ENCODE measurements around the gene PADI6. TPM values are rescaled to one million over a fixed set of nuclear protein-coding genes. Genes with fewer than 3 reads are reported as not detected.

PADI6 gene
- total RNA-seq, 2 experiments from 2014 or later = not detected

DNA sequence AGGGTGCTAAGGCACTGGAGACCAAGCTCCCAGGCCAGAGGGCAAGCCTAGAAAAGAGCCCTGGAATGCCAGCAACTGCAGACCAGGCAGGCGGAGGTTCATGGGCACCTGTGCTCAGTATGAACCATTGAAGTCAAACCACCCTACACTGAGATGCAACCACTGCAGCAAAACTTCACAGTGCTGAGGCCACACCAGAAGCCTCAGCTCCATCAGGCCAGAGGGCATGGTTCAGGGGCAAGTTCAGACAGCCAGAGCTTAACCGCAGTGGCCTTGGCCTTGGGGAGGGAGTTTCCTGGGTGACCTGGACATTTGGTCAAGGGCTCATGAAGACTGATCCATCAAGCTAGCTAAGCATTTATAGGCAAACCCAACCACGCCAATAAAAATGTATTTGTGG is 60.4 kb downstream of the PADI6 start:
- DNase-seq = no peak
- Mint-ChIP-seq H3K4me3 (peak overlapping the region; percentile 7), H3K4me1 (peaks cover 53% of the 10 kb centered on the region), H3K36me3 (peaks cover 65% of the 10 kb centered on the region), H3K27me3 (no peaks in the 10 kb centered on the region), H3K9me3 (no peaks in the 10 kb centered on the region), H3K27ac (no peak overlapping the region)

DNA sequence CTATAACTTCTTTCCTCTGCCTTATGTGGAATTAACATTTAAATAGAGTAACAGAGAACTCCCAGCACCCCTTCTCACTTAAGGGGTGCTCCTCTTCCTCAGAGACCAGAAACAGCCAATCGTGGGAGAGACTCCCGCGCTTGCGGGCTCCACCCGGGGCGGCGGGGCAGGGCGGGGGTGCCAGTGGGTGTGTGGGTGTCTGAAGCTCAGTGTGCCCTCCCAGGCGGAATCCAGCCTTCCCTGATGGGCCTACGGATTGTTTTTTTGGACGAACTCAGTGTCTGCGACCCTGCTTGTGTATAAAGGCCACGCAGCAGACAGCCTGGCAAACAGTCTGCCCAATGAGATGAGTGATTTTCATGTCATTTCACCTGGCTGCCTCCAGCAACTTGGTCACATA is 61.3 kb downstream of the PADI6 start:
- no peak for DNase-seq
- Mint-ChIP-seq H3K36me3 (peaks cover 65% of the 10 kb centered on the region), H3K4me3 (no peak overlapping the region), H3K4me1 (peaks cover 53% of the 10 kb centered on the region), H3K27me3 (no peaks in the 10 kb centered on the region), H3K27ac (no peak overlapping the region), H3K9me3 (no peaks in the 10 kb centered on the region)

DNA sequence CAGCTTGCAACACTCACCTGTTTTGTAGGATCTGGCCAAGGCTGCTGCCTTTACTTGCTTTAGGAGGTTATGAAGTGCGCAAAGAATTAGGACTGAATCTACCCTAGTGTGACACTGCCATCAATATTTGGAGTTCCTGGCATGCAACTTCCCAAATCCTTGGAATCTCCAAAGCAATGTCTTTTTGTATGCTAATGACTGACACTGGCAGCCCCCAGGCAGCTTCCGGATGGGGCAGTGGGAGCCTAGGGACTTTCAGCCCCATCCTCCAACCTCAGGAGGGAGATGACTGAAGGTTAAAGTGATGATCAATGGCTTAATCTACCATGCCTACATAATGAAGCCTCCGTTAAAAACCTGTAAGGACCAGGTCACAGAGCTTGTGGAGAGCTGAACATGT is 62.0 kb downstream of the PADI6 start:
- no peaks in the 10 kb centered on the region for H3K27me3 Mint-ChIP-seq
- H3K27ac Mint-ChIP-seq = peak overlapping the region; percentile 54
- H3K9me3 Mint-ChIP-seq = no peaks in the 10 kb centered on the region
- peaks cover 53% of the 10 kb centered on the region for H3K4me1 Mint-ChIP-seq
- peaks cover 65% of the 10 kb centered on the region for H3K36me3 Mint-ChIP-seq
- H3K4me3 Mint-ChIP-seq = no peak overlapping the region
- DNase-seq = no peak

DNA sequence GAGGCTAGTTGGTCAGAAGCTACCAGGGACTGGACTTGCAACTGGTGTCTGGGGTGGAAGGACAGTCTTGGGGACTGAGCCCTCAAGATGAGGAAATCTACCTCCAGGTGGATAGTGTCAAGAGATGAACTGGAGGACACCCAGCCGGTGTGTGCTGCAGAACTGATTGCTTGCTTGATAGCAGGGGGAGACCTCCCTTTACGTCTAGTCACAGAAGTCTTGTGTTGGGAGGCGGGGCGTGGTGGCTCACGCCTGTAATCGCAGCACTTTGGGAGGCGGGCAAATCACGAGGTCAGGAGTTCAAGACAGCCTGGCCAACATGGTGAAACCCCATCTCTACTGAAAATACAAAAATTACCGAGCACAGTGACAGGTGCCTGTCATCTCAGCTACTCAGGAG is 62.6 kb downstream of the PADI6 start:
- Mint-ChIP-seq H3K4me3 (peak overlapping the region; percentile 20), H3K9me3 (no peaks in the 10 kb centered on the region), H3K4me1 (peaks cover 49% of the 10 kb centered on the region), H3K27me3 (no peaks in the 10 kb centered on the region), H3K27ac (peak overlapping the region; percentile 75), H3K36me3 (peaks cover 65% of the 10 kb centered on the region)
- DNase-seq = no peak

DNA sequence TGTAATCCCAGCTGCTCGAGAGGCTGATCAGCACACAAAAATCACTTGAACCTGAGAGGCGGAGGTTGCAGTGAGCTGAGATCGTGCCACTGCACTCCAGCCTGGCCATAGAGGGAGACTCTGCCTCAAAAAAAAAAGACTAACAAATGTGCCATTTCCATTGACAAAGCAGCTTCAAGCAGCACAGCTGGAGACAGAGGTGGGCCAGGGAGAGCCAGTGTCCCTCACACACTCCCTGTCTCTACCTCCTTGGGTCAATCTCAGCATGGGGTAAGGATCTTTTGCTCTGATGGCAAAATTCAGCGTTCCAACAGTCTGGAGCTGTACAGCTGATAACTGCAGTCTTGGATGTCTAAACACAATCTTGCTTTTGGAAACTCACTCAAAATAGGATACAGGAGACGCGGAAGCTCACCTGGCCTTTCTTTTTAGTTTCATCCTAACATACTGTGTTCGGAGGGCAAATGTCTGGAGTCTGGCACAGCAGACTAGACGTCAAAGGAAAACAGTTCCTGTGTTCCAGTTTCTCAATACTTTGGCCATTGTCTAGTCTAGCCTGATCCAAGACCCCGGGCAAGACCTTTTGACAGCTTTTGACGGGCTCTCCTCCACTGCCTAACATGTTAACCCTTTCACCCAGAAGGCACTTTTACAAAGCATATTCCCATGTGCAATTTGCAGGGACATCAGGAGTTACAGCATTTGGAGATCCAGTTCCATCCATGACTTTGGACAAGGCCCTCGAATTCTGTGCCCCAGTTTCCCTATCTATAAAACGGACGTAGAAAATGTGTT is 64.6 kb downstream of the PADI6 start:
- no peak for DNase-seq
- Mint-ChIP-seq H3K27me3 (no peaks in the 10 kb centered on the region), H3K9me3 (no peaks in the 10 kb centered on the region), H3K27ac (peak overlapping the region; percentile 77), H3K36me3 (peaks cover 58% of the 10 kb centered on the region), H3K4me1 (peaks cover 61% of the 10 kb centered on the region), H3K4me3 (peak overlapping the region; percentile 79)

- H3K27me3 Mint-ChIP-seq = no peaks in the 10 kb centered on the region
- peaks cover 52% of the 10 kb centered on the region for H3K36me3 Mint-ChIP-seq
- H3K4me3 Mint-ChIP-seq = peak overlapping the region; percentile 79
- peaks cover 62% of the 10 kb centered on the region for H3K4me1 Mint-ChIP-seq
- no peak for DNase-seq
- H3K9me3 Mint-ChIP-seq = no peaks in the 10 kb centered on the region
- peak overlapping the region; percentile 77 for H3K27ac Mint-ChIP-seq
These were observed 65.2 kb downstream of the PADI6 start for GRCh38 chr1:17437260-17437579.

DNA sequence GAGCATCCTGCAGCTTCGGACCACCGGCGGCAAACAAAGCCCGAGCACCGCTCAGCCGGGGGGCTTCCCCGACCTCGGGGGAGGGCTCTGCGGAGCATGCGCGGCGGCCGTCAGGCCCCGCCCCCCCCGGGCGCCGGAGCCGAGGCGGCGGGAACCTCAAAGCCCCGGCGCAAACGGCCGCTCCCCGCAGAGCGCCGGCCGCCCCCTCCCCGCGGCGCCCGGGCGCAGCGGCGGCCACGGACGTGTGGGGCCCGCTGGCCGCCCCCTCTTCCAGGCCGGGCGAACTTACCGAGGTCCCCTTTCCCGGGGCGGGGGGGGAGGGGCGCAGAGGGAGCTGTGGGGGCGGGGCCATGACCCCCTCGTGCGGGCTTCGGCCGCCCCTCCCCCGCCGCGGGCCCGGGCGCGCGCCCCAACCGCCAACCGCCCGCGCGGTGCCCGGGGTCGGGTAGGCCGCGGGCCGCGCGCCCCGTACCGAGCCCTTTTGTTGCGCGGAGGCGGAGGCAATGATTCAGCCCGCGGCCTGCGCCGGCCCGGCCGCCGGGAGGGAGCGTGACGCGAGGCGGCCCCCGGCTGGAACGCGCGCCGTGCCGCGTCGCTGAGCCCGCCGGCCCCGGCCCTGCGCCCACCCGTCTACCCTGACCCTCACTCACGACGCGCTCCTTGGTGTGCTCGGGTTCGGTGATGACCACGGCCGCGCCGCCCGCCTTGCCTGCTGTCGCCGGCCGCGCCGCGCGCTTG is 65.8 kb downstream of the PADI6 start:
- Mint-ChIP-seq H3K27me3 (no peaks in the 10 kb centered on the region), H3K4me1 (peaks cover 57% of the 10 kb centered on the region), H3K27ac (peak overlapping the region; percentile 77), H3K36me3 (peaks cover 47% of the 10 kb centered on the region), H3K9me3 (no peaks in the 10 kb centered on the region), H3K4me3 (peak overlapping the region; percentile 79)
- DNase-seq = peak; percentile 71

GRCh38 chr1:17438318-17439249 is 66.6 kb downstream of the PADI6 start:
- Mint-ChIP-seq H3K27ac (peak overlapping the region; percentile 99), H3K27me3 (no peaks in the 10 kb centered on the region), H3K4me1 (peaks cover 55% of the 10 kb centered on the region), H3K4me3 (peak overlapping the region; percentile 98), H3K9me3 (no peaks in the 10 kb centered on the region), H3K36me3 (peaks cover 41% of the 10 kb centered on the region)
- DNase-seq = peak; percentile 87

DNA sequence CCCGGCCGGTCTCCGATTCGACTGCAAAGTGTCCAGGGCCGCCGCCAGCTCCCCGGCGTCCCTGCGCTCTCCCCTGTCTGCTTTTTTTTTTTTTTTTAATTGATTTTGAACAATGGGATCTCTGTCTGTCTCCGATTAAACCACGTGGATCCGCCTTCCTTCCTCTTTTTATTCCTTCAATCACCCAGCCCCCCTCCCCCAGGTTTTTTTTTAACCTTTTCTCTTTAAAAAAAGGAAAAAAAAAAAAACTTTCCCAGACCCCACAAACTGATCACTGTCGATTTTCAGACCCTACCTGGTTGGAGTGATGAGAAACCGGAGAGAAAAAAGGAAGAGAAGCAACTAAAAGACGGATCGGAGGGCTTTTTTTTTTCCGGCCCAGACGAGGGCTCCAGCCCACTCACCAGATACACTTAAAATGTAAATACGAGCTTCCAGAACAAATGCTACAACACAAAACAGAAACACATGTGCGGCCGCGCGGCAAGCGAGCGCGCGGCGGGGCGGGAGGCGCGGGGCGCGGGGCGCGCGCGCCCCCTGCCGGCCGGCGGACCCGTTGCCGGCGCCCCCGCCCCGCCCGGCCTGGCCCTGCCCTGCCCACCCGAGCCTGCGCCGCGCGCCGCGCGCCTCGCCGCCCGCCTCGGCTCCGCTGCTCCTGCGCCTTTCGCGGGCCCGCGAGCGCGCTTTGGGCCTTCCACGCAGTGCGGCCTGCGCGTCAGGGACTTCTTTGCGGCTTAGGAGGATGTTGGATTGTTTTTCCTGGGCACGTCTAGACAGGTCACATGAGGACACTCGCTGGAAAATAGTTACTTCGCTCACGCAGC is 67.5 kb downstream of the PADI6 start, which contains the start of gene RCC2:
TSS of gene RCC2 (minus strand) at position 428 of the 824 bp plus-strand sequence. CDS start 1,163 bp downstream, outside the sequence.
- Mint-ChIP-seq H3K9me3 (no peaks in the 10 kb centered on the region), H3K4me3 (peak within 1 kb of the TSS; percentile 98), H3K36me3 (peaks cover 34% of the 10 kb centered on the region), H3K27me3 (no peaks in the 10 kb centered on the region), H3K27ac (peak within 1 kb of the TSS; percentile 99), H3K4me1 (peaks cover 48% of the 10 kb centered on the region)
- DNase-seq = peak; percentile 79

DNA sequence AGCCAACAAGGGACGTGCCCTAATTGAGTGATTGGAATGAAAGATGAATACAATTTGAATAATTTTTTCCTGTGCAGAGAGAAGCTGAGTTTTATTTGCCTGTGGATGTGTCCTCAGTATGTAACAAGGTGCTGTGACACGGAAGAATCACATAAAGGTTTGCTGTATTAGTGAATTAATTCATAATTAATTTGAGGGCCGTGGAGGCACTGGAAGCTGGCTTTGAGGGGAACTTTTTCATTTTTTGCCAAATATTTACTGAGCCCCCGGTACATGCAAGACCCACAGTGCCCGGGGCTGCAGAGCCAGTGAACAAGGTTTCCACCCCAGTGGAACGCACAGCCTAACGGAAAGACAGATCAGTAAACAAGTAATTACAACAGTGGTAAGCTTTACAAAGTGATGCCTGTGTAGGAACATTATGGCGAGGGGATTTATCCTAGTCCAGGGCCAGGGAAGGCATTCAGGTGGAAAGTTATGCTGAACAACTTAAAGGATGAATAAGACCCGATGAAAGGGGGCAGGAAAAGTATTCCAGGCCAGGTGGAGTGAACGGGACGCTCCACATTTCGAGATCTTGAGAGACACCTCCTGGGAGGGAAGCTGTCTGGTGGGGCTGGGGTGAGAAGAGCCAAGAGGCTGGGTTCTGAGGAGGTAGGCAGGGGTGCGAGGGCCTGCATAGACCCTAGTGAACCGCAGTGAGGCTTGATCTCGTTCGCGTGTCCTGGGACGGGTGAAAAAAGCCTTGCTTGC is 68.3 kb downstream of the PADI6 start:
- Mint-ChIP-seq H3K4me1 (peaks cover 40% of the 10 kb centered on the region), H3K27ac (peak overlapping the region; percentile 82), H3K9me3 (no peaks in the 10 kb centered on the region), H3K27me3 (no peaks in the 10 kb centered on the region), H3K4me3 (peak overlapping the region; percentile 84), H3K36me3 (peaks cover 27% of the 10 kb centered on the region)
- DNase-seq = no peak

GRCh38 chr1:17440827-17441168 is 68.8 kb downstream of the PADI6 start:
- Mint-ChIP-seq H3K27me3 (no peaks in the 10 kb centered on the region), H3K36me3 (peaks cover 22% of the 10 kb centered on the region), H3K4me3 (peak overlapping the region; percentile 84), H3K4me1 (peaks cover 35% of the 10 kb centered on the region), H3K9me3 (no peaks in the 10 kb centered on the region), H3K27ac (peak overlapping the region; percentile 82)
- no peak for DNase-seq

- H3K4me1 Mint-ChIP-seq = peaks cover 30% of the 10 kb centered on the region
- DNase-seq = no peak
- peak overlapping the region; percentile 84 for H3K4me3 Mint-ChIP-seq
- H3K9me3 Mint-ChIP-seq = no peaks in the 10 kb centered on the region
- peaks cover 18% of the 10 kb centered on the region for H3K36me3 Mint-ChIP-seq
- H3K27me3 Mint-ChIP-seq = no peaks in the 10 kb centered on the region
- peak overlapping the region; percentile 82 for H3K27ac Mint-ChIP-seq
These were observed 69.4 kb downstream of the PADI6 start for GRCh38 chr1:17441265-17441992.

- Mint-ChIP-seq H3K36me3 (peaks cover 12% of the 10 kb centered on the region), H3K4me1 (peaks cover 24% of the 10 kb centered on the region), H3K9me3 (no peaks in the 10 kb centered on the region), H3K27me3 (no peaks in the 10 kb centered on the region), H3K4me3 (peak overlapping the region; percentile 84), H3K27ac (peak overlapping the region; percentile 82)
- DNase-seq = no peak
These were observed 70.0 kb downstream of the PADI6 start for GRCh38 chr1:17441993-17442357.
